HepG2 (cell line): ENCODE results near the gene PFDN1.

Experiments used
- ELF1 ChIP-seq: sonication (generic); formaldehyde crosslinking; IDR thresholded peaks from 2 replicates; pipeline ENCODE4 v1.4.0; 2020; ENCODE audit warnings: missing genetic modification reagents
- JUND ChIP-seq: sonication (generic); formaldehyde crosslinking; IDR thresholded peaks from 2 replicates; pipeline ENCODE4 v1.8.0; 2022; ENCODE audit warnings: mild to moderate bottlenecking, missing genetic modification reagents
- KAT2B ChIP-seq: fragments of 150-350 bp; IDR thresholded peaks from 2 replicates; pipeline ENCODE4 v1.6.1; 2014; ENCODE audit warnings: low read depth, low read length, borderline replicate concordance
- POLR2AphosphoS2 ChIP-seq: IDR thresholded peaks from 2 replicates; pipeline ENCODE4 v1.6.1; 2011; ENCODE audit warnings: low read depth, low read length, improper control_type of control experiment
- POLR2AphosphoS5 ChIP-seq: IDR thresholded peaks from 2 replicates; pipeline ENCODE4 v1.6.1; 2012; ENCODE audit warnings: low read depth, low read length
- SP1 ChIP-seq, 2 experiments: fragments of 450-650 bp in 1 of 2; sonication (generic) in 1 of 2; formaldehyde crosslinking in 1 of 2; IDR thresholded peaks; 2 replicates each; pipeline versions ENCODE4 v1.4.0 to v1.6.1; 2016 to 2020; ENCODE audit warnings: missing genetic modification reagents in 1 of 2
- ZNF781 ChIP-seq: sonication (generic); formaldehyde crosslinking; IDR thresholded peaks from 2 replicates; pipeline ENCODE4 v1.5.1; 2020; ENCODE audit warnings: borderline replicate concordance, mild to moderate bottlenecking, missing genetic modification reagents; ENCODE audit errors: not compliant biosample characterization
- TF ChIP-seq, protein P1 (sequence below): sonication (generic); formaldehyde crosslinking; IDR thresholded peaks from 2 replicates; pipeline ENCODE4 v1.5.1; 2020; ENCODE audit warnings: mild to moderate bottlenecking, missing genetic modification reagents, borderline replicate concordance
- TF ChIP-seq, protein P2 (sequence below): sonication (generic); formaldehyde crosslinking; IDR thresholded peaks from 2 replicates; pipeline ENCODE4 v1.4.0; 2020; ENCODE audit warnings: mild to moderate bottlenecking, missing genetic modification reagents
- TF ChIP-seq, protein P3 (sequence below), 2 experiments: IDR thresholded peaks; 2 replicates each; pipeline ENCODE4 v1.6.1; 2011 to 2012; ENCODE audit warnings: low read length in 2 of 2, borderline replicate concordance in 1 of 2, low read depth in 1 of 2, mild to moderate bottlenecking in 1 of 2, moderate library complexity in 1 of 2
- TF ChIP-seq, protein P4 (sequence below): sonication (generic); formaldehyde crosslinking; IDR thresholded peaks from 2 replicates; pipeline ENCODE4 v1.5.0; 2020; ENCODE audit warnings: mild to moderate bottlenecking, missing genetic modification reagents, moderate library complexity
- TF ChIP-seq, protein P5 (sequence below): sonication (generic); formaldehyde crosslinking; conservative IDR thresholded peaks from 2 replicates; pipeline ENCODE4 v1.4.0; 2020; ENCODE audit warnings: missing genetic modification reagents

DNA sequence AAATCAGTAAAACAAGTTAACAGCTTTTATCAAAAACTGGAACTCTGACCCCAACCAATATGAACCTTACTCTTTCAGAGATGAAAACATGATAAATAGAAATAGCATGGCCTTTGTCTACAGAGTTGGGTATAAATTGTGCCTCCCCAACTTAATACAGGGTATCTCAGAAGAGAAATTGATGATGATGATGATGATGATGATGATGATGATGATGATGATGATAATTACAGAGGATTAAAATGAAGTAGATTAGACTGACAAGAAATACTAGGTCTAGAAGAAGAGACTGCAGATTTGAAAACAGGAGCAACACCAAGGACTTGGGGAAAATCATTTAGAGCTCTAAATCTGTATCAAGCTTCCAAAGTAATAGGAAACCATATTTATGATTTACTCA, 27.1 kb downstream of the PFDN1 start:
- TF ChIP-seq JUND, result no peak
- no peak for TF ChIP-seq KAT2B
- TF ChIP-seq, protein P1, sequence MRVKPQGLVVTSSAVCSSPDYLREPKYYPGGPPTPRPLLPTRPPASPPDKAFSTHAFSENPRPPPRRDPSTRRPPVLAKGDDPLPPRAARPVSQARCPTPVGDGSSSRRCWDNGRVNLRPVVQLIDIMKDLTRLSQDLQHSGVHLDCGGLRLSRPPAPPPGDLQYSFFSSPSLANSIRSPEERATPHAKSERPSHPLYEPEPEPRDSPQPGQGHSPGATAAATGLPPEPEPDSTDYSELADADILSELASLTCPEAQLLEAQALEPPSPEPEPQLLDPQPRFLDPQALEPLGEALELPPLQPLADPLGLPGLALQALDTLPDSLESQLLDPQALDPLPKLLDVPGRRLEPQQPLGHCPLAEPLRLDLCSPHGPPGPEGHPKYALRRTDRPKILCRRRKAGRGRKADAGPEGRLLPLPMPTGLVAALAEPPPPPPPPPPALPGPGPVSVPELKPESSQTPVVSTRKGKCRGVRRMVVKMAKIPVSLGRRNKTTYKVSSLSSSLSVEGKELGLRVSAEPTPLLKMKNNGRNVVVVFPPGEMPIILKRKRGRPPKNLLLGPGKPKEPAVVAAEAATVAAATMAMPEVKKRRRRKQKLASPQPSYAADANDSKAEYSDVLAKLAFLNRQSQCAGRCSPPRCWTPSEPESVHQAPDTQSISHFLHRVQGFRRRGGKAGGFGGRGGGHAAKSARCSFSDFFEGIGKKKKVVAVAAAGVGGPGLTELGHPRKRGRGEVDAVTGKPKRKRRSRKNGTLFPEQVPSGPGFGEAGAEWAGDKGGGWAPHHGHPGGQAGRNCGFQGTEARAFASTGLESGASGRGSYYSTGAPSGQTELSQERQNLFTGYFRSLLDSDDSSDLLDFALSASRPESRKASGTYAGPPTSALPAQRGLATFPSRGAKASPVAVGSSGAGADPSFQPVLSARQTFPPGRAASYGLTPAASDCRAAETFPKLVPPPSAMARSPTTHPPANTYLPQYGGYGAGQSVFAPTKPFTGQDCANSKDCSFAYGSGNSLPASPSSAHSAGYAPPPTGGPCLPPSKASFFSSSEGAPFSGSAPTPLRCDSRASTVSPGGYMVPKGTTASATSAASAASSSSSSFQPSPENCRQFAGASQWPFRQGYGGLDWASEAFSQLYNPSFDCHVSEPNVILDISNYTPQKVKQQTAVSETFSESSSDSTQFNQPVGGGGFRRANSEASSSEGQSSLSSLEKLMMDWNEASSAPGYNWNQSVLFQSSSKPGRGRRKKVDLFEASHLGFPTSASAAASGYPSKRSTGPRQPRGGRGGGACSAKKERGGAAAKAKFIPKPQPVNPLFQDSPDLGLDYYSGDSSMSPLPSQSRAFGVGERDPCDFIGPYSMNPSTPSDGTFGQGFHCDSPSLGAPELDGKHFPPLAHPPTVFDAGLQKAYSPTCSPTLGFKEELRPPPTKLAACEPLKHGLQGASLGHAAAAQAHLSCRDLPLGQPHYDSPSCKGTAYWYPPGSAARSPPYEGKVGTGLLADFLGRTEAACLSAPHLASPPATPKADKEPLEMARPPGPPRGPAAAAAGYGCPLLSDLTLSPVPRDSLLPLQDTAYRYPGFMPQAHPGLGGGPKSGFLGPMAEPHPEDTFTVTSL, result no peak
- no peak for TF ChIP-seq POLR2AphosphoS2
- TF ChIP-seq, protein P2, sequence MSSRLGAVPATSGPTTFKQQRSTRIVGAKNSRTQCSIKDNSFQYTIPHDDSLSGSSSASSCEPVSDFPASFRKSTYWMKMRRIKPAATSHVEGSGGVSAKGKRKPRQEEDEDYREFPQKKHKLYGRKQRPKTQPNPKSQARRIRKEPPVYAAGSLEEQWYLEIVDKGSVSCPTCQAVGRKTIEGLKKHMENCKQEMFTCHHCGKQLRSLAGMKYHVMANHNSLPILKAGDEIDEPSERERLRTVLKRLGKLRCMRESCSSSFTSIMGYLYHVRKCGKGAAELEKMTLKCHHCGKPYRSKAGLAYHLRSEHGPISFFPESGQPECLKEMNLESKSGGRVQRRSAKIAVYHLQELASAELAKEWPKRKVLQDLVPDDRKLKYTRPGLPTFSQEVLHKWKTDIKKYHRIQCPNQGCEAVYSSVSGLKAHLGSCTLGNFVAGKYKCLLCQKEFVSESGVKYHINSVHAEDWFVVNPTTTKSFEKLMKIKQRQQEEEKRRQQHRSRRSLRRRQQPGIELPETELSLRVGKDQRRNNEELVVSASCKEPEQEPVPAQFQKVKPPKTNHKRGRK (CRISPR knock-in tag), result no peak
- TF ChIP-seq, protein P3, sequence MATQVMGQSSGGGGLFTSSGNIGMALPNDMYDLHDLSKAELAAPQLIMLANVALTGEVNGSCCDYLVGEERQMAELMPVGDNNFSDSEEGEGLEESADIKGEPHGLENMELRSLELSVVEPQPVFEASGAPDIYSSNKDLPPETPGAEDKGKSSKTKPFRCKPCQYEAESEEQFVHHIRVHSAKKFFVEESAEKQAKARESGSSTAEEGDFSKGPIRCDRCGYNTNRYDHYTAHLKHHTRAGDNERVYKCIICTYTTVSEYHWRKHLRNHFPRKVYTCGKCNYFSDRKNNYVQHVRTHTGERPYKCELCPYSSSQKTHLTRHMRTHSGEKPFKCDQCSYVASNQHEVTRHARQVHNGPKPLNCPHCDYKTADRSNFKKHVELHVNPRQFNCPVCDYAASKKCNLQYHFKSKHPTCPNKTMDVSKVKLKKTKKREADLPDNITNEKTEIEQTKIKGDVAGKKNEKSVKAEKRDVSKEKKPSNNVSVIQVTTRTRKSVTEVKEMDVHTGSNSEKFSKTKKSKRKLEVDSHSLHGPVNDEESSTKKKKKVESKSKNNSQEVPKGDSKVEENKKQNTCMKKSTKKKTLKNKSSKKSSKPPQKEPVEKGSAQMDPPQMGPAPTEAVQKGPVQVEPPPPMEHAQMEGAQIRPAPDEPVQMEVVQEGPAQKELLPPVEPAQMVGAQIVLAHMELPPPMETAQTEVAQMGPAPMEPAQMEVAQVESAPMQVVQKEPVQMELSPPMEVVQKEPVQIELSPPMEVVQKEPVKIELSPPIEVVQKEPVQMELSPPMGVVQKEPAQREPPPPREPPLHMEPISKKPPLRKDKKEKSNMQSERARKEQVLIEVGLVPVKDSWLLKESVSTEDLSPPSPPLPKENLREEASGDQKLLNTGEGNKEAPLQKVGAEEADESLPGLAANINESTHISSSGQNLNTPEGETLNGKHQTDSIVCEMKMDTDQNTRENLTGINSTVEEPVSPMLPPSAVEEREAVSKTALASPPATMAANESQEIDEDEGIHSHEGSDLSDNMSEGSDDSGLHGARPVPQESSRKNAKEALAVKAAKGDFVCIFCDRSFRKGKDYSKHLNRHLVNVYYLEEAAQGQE (IDR thresholded peaks at IDR 0.05; ENCODE audit: borderline replicate concordance in 1 of 2, low read depth in 1 of 2, low read length in 2 of 2), result no peak
- TF ChIP-seq, protein P4, sequence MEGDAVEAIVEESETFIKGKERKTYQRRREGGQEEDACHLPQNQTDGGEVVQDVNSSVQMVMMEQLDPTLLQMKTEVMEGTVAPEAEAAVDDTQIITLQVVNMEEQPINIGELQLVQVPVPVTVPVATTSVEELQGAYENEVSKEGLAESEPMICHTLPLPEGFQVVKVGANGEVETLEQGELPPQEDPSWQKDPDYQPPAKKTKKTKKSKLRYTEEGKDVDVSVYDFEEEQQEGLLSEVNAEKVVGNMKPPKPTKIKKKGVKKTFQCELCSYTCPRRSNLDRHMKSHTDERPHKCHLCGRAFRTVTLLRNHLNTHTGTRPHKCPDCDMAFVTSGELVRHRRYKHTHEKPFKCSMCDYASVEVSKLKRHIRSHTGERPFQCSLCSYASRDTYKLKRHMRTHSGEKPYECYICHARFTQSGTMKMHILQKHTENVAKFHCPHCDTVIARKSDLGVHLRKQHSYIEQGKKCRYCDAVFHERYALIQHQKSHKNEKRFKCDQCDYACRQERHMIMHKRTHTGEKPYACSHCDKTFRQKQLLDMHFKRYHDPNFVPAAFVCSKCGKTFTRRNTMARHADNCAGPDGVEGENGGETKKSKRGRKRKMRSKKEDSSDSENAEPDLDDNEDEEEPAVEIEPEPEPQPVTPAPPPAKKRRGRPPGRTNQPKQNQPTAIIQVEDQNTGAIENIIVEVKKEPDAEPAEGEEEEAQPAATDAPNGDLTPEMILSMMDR, result no peak
- TF ChIP-seq, protein P5, sequence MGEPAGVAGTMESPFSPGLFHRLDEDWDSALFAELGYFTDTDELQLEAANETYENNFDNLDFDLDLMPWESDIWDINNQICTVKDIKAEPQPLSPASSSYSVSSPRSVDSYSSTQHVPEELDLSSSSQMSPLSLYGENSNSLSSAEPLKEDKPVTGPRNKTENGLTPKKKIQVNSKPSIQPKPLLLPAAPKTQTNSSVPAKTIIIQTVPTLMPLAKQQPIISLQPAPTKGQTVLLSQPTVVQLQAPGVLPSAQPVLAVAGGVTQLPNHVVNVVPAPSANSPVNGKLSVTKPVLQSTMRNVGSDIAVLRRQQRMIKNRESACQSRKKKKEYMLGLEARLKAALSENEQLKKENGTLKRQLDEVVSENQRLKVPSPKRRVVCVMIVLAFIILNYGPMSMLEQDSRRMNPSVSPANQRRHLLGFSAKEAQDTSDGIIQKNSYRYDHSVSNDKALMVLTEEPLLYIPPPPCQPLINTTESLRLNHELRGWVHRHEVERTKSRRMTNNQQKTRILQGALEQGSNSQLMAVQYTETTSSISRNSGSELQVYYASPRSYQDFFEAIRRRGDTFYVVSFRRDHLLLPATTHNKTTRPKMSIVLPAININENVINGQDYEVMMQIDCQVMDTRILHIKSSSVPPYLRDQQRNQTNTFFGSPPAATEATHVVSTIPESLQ (CRISPR knock-in tag), result no peak
- TF ChIP-seq POLR2AphosphoS5, result no peak
- no peak for TF ChIP-seq ELF1 (CRISPR knock-in tag)
- no peak for TF ChIP-seq SP1 (IDR thresholded peaks at IDR 0.05)
- no peak for TF ChIP-seq SP1 (CRISPR knock-in tag; IDR thresholded peaks at IDR 0.05)
- TF ChIP-seq ZNF781 (CRISPR knock-in tag), result no peak
